GM13976 (cell line): ENCODE data around the gene CIRBP.

ENCODE experiments used
- DNase-seq: peaks from one replicate; pipeline ENCODE4 v3.0.0; 2012; ENCODE audit warnings: low spot score
- in situ Hi-C: fragments of 300-500 bp; cut with MboI; formaldehyde crosslinking; loops from one replicate; pipeline ENCODE4 v1.12.0; 2022; ENCODE audit warnings: low sequenced_read_pairs, mixed read lengths, inconsistent platforms; ENCODE audit not compliant: unreplicated experiment
- TF ChIP-seq, protein P1 (sequence below): IDR thresholded peaks from 2 replicates; pipeline ENCODE4 v1.5.1; 2012; ENCODE audit warnings: borderline replicate concordance, mild to moderate bottlenecking; ENCODE audit not compliant: insufficient read depth; ENCODE audit errors: extremely low read depth, missing control alignments, control extremely low read depth

Gene CIRBP

DNA sequence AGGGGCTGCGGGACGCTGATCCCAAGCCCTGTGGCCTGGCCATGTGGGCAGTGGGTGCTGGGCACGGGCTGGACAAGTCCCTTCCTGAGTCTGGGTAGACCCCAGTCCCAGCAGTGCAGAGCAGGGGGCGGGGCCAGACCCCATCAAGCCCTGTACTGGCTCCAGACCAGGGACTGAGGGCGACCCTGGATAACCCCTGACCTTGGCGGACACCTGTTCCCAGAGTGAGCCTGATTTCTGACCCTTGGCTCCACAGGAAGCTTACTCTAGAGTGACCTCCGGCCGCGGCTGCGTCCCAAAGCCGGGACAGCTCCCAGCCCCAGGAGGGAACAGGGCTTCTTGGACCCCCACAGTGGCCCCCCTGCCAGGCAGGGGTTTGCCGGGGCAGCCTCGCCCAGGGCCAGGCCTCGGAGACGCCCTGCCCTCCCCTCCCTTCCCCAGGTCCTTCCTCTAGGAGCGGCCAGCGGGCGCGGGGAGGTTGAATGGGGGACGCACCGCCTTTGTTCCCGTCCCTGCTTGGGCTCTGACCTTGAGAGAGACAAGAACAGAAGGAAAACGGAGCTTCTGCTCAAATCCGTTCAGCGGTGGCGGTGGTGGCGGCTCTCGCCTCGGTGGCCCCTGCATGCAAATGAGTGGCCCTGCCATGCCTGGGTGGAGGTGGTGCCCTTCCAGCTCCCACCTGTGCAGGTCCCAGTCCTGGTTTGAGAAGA lies 14.2 kb downstream of the CIRBP start:
- in situ Hi-C loops, result no loop called here
- TF ChIP-seq, protein P1, sequence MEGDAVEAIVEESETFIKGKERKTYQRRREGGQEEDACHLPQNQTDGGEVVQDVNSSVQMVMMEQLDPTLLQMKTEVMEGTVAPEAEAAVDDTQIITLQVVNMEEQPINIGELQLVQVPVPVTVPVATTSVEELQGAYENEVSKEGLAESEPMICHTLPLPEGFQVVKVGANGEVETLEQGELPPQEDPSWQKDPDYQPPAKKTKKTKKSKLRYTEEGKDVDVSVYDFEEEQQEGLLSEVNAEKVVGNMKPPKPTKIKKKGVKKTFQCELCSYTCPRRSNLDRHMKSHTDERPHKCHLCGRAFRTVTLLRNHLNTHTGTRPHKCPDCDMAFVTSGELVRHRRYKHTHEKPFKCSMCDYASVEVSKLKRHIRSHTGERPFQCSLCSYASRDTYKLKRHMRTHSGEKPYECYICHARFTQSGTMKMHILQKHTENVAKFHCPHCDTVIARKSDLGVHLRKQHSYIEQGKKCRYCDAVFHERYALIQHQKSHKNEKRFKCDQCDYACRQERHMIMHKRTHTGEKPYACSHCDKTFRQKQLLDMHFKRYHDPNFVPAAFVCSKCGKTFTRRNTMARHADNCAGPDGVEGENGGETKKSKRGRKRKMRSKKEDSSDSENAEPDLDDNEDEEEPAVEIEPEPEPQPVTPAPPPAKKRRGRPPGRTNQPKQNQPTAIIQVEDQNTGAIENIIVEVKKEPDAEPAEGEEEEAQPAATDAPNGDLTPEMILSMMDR, result no peak
- no peak for DNase-seq

DNA sequence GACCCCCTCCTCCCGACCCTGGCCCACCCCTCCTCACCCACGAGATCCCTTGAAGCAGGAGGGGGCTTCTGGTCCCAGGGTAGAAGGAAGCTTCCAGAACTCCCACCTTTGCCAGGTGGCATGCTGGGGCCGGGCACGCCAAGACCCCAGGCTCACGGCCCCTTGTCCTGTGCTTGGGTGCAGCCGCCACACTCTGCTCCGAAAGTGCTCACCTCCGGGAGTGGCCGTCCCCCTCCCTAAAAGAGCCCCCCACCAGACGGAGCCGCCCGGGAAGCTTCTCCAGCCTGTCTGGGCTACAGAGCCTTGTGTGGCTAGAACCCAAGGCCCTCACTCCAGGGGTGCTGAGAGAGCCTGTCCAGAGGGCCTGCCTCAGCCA lies 14.8 kb downstream of the CIRBP start:
- TF ChIP-seq, protein P1, result no peak
- no peak for DNase-seq
- in situ Hi-C loops, result no loop called here

DNA sequence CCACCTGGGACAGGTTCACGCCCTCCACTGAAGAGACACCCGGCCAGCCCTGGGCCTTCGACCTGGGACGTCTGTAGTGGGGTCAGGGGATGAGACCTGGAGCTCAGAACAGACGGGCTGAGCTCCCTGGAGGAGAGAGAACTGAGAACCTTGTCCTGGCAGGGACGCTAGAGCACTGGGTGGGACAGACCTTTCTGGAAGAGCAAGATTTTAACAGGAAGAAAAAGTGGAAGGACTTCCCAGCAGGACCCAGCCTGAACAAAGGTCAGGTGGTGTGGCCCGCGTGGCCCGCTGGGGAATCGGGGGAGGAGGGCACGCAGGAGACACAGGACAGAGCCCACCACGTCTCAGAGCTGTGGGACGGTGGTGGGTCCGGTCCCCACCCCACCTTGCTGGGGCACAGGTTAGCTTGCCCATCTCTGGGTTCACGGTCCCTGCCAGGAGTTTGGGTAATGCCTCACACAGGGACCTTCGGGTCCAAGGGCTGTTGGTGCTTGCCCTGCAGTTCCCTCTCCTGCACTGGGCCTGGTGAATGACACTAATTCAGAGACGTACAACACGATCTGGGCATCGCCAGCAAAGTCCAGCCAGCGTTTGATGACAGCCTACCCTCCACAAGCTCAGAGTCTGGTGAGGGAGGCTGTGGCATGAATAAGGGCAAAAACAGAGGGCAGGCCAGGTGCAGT lies 15.3 kb downstream of the CIRBP start:
- in situ Hi-C loops, result no loop called here
- no peak for DNase-seq

DNA sequence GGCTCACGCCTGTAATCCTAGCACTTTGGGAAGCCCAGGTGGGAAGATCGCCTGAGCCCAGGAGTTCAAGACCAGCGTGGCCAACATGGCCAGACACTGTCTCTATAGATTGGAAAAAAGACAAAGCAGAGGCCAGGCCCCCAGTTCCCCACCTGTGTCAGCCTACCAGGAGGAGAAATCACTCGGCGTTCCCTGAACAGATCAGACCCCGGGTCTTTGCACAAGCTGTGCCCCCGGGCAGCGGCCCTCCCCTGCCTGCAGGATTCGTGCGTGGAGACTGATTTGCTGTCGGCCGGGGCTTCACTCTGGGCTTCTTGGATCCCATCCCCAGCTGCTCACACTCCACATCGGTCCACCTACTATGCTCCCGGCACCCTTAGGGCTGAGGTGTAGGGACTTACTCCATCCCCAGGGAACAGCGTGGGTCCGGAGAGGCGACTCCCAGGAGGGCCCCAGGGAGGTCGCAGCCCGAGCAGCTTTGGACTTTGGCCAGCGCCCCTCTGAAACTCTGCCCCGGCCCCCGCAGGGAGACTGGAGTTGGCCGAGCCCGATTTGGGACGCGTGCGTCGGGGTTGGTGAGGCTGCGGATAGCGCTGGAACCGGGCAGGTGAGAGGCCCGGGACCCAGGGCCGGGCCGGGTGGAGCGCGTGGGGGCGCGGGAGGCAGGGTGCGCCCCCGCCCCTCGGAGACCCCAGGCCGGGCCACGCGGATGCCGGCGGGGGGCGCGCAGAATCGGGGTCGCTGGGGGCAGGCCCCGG lies 16.0 kb downstream of the CIRBP start:
- in situ Hi-C loops, result no loop called here
- no peak for DNase-seq
- TF ChIP-seq, protein P1, result no peak

More for the DNA sequence above, 15.3 kb downstream of the CIRBP start:
- TF ChIP-seq, protein P1, result no peak

DNA sequence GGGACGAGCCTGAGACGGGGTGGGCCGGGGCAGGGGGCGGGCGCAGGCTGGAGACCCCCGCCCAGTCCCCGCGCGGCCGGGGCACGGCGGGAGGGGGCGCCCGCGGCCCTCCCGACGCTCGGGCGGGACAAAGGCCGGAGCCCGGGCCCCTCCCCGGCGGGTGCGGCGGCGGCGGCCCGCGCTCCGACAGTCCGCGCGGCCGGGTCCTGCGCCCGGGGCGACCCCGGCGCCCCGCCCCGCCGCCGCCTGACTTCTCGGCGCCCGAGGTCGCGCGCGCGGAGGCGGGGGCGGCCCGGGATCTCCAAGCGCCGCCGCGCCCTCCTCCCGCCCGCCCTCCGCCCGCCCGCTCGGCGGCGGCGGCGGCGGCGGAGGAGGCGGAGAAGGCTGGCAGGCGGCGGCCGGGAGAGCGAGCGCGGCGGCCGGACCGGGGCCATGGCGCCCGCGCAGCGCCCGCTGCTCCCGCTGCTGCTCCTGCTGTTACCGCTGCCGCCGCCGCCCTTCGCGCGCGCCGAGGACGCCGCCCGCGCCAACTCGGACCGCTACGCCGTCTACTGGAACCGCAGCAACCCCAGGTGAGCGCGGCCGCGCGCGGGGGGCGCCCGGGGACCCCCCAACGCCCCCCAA lies 16.7 kb downstream of the CIRBP start, which contains the start of gene EFNA2:
TSS of gene EFNA2 (plus strand) at position 137 of the 624 bp plus-strand sequence. CDS start at position 433, 296 bp downstream.
- no peak for DNase-seq
- TF ChIP-seq, protein P1, result no peak
- in situ Hi-C loops, result no loop called here
